Suprapubic skin (tissue), 3 donors: Measurements from ENCODE around the gene OSTC.

Experiments used
- CTCF ChIP-seq, 2 donors: fragments of 200-600 bp in 1 of 2; fragments of 450-650 bp in 1 of 2; sonication (generic) in 1 of 2; IDR thresholded peaks; one replicate each; pipeline ENCODE4 v1.5.1; 2016 to 2019; ENCODE audit warnings: antibody characterized with exemption in 2 of 2, mild to moderate bottlenecking in 1 of 2, moderate library complexity in 1 of 2
- POLR2AphosphoS5 ChIP-seq, 3 donors: sonication (generic); formaldehyde crosslinking; IDR thresholded peaks; one replicate each; pipeline ENCODE4 v1.6.1; 2017; ENCODE audit warnings: antibody characterized with exemption in 3 of 3

DNA sequence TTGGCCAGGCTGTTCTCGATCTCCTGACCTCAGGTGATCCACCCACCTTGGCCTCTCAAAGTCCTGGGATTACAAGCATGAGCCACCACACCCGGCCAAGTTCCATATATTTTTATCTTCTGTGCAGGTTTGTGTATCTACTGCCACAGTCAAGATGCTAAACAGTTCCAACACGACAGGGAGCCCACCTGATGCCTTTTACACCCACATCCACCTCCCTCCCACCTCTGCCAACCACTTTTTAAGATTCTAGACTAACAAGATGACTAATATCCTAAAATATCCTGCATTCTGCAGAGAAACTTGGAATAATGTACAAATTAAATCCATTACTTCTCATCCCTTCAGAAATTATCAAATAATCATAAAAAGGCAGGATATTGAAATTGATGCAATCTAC is 49.3 kb upstream of the OSTC start:
- TF ChIP-seq CTCF (IDR thresholded peaks at IDR 0.05) (no peak), POLR2AphosphoS5 (IDR thresholded peaks at IDR 0.05) (no peak)
